ENCODE data around the gene PCDHGA3. TPM values are rescaled to one million over a fixed set of nuclear protein-coding genes. Genes with fewer than 3 reads are reported as not detected.
"Not testable (repeated sequence)": the region's sequence is repeated elsewhere in the genome, so short reads cannot be mapped to it uniquely, and the experiment has no call there.

PCDHGA3 gene
- total and polyA plus RNA-seq, 2 experiments from 2014 or later, result 5.4 to 7.6 TPM

DNA sequence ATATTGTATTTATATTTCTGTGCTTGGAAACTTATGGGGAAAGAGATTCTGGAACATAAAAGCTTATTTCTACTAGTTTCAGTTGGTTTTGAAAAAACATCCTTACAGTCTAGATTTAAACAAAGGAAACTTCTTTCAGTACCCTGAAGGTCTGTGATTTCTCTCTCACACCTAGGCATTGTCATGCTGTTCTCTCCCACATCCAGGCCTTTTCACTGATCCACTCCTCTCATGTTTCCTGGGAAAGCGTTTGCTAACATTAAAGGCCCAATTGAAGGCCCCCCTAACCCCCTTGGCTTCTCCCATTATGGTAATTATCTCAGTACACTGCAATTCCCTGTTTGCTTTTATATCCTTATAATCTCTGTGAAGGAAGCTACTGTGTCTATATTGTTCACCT lies 856 bp upstream of the PCDHGA3 start:
- no peaks in the 10 kb centered on the region for H3F3A ChIP-seq (ENCODE audit: insufficient read depth)
- H3K9me2 ChIP-seq (ENCODE audit: insufficient read depth), result no peaks in the 10 kb centered on the region
- WGBS, 2 experiments (ENCODE audit: low coverage in 1 of 2, low lambda C conversion rate in 2 of 2, missing lambda C conversion rate in 2 of 2), result 5 to 7% methylated on average over 1 of the region's 1 CpG
- in situ Hi-C loops (cut with MboI), result no loop called here
- no peaks in the 10 kb centered on the region for H3K9me3 ChIP-seq (ENCODE audit: low read depth)
- H3K4me1 ChIP-seq (ENCODE audit: insufficient read depth), result no peaks in the 10 kb centered on the region
- DNase-seq, result no peak
- TF ChIP-seq EZH2phosphoT487 (IDR thresholded peaks at IDR 0.05; ENCODE audit: insufficient read depth, low read depth) (no peak), EZH2 (IDR thresholded peaks at IDR 0.05; ENCODE audit: insufficient read depth, poor library complexity, severe bottlenecking) (no peak)
- peak overlapping the region; percentile 70; the same call in 1 of the 2 replicates for H2AFZ ChIP-seq
- H4K20me1 ChIP-seq (ENCODE audit: insufficient read depth), result no peaks in the 10 kb centered on the region
- H3K27me3 ChIP-seq (replicated peaks; ENCODE audit: insufficient read depth), result no peaks in the 10 kb centered on the region
- H3K9ac ChIP-seq, result no peak overlapping the region
- 0 out of 2 replicates have a peak overlapping the region, but pooled peaks have one; percentile 4 for H3K4me3 ChIP-seq
- H3K27ac ChIP-seq, result no peak overlapping the region
- no peak overlapping the region for H3K4me2 ChIP-seq (ENCODE audit: unreplicated experiment)
- no peaks in the 10 kb centered on the region for H3K79me2 ChIP-seq (ENCODE audit: insufficient read depth)
- H3K36me3 ChIP-seq (ENCODE audit: low read depth), result no peaks in the 10 kb centered on the region

DNA sequence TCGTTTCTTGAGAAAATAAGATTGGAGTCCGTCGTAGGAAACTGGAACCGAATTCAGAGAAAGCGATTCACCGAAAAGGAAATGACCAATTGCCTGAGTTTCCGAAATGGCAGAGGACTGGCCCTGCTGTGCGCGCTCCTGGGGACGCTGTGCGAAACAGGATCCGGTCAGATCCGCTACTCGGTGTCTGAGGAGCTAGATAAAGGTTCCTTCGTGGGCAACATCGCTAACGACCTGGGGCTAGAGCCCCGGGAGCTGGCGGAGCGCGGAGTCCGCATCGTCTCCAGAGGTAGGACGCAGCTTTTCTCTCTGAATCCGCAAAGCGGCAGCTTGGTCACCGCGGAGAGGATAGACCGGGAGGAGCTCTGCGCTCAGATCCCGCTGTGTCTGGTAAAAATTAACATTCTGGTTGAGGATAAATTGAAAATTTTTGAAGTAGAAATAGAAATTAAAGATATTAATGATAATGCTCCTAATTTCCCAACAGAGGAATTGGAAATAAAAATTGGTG lies 379 bp downstream of the PCDHGA3 start:
- peak overlapping the region; percentile 54 for H3K4me2 ChIP-seq (ENCODE audit: unreplicated experiment)
- in situ Hi-C loops (cut with MboI), result no loop called here
- TF ChIP-seq EZH2 (IDR thresholded peaks at IDR 0.05; ENCODE audit: insufficient read depth, poor library complexity, severe bottlenecking), result no peak
- no peak for TF ChIP-seq EZH2phosphoT487 (IDR thresholded peaks at IDR 0.05; ENCODE audit: insufficient read depth, low read depth)

DNA sequence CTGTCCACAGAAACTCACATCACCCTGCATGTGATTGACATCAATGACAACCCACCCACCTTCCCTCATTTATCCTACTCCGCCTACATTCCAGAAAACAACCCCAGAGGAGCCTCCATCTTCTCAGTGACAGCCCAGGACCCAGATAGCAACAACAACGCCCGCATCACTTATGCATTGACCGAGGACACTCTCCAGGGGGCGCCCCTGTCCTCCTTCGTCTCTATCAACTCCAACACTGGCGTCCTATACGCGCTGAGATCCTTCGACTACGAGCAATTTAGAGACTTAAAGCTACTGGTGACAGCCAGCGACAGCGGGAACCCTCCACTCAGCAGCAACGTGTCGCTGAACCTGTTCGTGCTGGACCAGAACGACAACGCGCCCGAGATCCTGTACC lies 1.7 kb downstream of the PCDHGA3 start:
- Histone ChIP-seq H3K9me3 (ENCODE audit: low read depth) (no peaks in the 10 kb centered on the region), H3K9ac (no peak overlapping the region), H3K36me3 (ENCODE audit: low read depth) (no peaks in the 10 kb centered on the region), H3K27me3 (replicated peaks; ENCODE audit: insufficient read depth) (no peaks in the 10 kb centered on the region), H3K27ac (no peak overlapping the region), H3K79me2 (ENCODE audit: insufficient read depth) (no peaks in the 10 kb centered on the region), H2AFZ (no peak overlapping the region), H3K4me3 (no peak overlapping the region), H3K9me2 (ENCODE audit: insufficient read depth) (no peaks in the 10 kb centered on the region), H4K20me1 (ENCODE audit: insufficient read depth) (no peaks in the 10 kb centered on the region), H3K4me2 (ENCODE audit: unreplicated experiment) (no peak overlapping the region), H3K4me1 (ENCODE audit: insufficient read depth) (no peaks in the 10 kb centered on the region), H3F3A (ENCODE audit: insufficient read depth) (no peaks in the 10 kb centered on the region)
- WGBS, 2 experiments (ENCODE audit: low coverage in 1 of 2, low lambda C conversion rate in 2 of 2, missing lambda C conversion rate in 2 of 2), result 30 to 34% methylated on average over 20 of the region's 20 CpGs
- DNase-seq, result no peak
- TF ChIP-seq EZH2phosphoT487 (IDR thresholded peaks at IDR 0.05; ENCODE audit: insufficient read depth, low read depth) (no peak), EZH2 (IDR thresholded peaks at IDR 0.05; ENCODE audit: insufficient read depth, poor library complexity, severe bottlenecking) (no peak)
- in situ Hi-C loops (cut with MboI), result no loop called here

More for the DNA sequence above, 379 bp downstream of the PCDHGA3 start:
- DNase-seq, result no peak
- Histone ChIP-seq H3K9me3 (ENCODE audit: low read depth) (no peaks in the 10 kb centered on the region), H3K36me3 (ENCODE audit: low read depth) (no peaks in the 10 kb centered on the region), H3K27me3 (replicated peaks; ENCODE audit: insufficient read depth) (no peaks in the 10 kb centered on the region), H3K27ac (peak overlapping the region; percentile 61), H4K20me1 (ENCODE audit: insufficient read depth) (no peaks in the 10 kb centered on the region), H3F3A (ENCODE audit: insufficient read depth) (no peaks in the 10 kb centered on the region), H2AFZ (peak overlapping the region; percentile 70), H3K9me2 (ENCODE audit: insufficient read depth) (no peaks in the 10 kb centered on the region), H3K79me2 (ENCODE audit: insufficient read depth) (no peaks in the 10 kb centered on the region), H3K9ac (peak overlapping the region; percentile 73), H3K4me1 (ENCODE audit: insufficient read depth) (no peaks in the 10 kb centered on the region), H3K4me3 (peak overlapping the region; percentile 71)
- 16 to 24% methylated on average over 31 of the region's 31 CpGs for WGBS, 2 experiments (ENCODE audit: low coverage in 1 of 2, low lambda C conversion rate in 2 of 2, missing lambda C conversion rate in 2 of 2)

DNA sequence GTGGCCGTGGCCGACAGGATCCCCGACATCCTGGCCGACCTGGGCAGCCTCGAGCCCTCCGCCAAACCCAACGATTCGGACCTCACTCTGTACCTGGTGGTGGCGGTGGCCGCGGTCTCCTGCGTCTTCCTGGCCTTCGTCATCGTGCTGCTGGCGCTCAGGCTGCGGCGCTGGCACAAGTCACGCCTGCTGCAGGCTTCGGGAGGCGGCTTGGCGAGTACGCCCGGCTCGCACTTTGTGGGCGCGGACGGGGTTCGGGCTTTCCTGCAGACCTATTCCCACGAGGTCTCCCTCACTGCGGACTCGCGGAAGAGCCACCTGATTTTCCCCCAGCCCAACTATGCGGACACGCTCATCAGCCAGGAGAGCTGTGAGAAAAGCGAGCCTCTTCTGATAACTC lies 2.4 kb downstream of the PCDHGA3 start:
- H3K27ac ChIP-seq; H3K4me3 ChIP-seq; DNase-seq; in situ Hi-C loops (cut with MboI); H3K9me2 ChIP-seq (ENCODE audit: insufficient read depth); H3K9me3 ChIP-seq (ENCODE audit: low read depth); H3K36me3 ChIP-seq (ENCODE audit: low read depth); H3K9ac ChIP-seq; H4K20me1 ChIP-seq (ENCODE audit: insufficient read depth); H3K27me3 ChIP-seq (replicated peaks; ENCODE audit: insufficient read depth); H3F3A ChIP-seq (ENCODE audit: insufficient read depth); H3K79me2 ChIP-seq (ENCODE audit: insufficient read depth); H3K4me1 ChIP-seq (ENCODE audit: insufficient read depth); H2AFZ ChIP-seq; H3K4me2 ChIP-seq (ENCODE audit: unreplicated experiment): not testable (repeated sequence)
- WGBS, 2 experiments (ENCODE audit: low coverage in 1 of 2, low lambda C conversion rate in 2 of 2, missing lambda C conversion rate in 2 of 2), result 49% methylated on average over 24 to 25 of the region's 35 CpGs

All from GM23248 (cell line).